Breast epithelium (tissue), 4 donors: Measurements from ENCODE around the gene SYNE1. TPM values are rescaled to one million over a fixed set of nuclear protein-coding genes. Genes with fewer than 3 reads are reported as not detected.

Experiments
- DNase-seq, 2 donors: peaks; one replicate each; pipeline ENCODE4 v3.0.0-alpha.2; 2019; ENCODE audit warnings: low spot score in 2 of 2
- H3K27ac ChIP-seq, 2 donors: fragments of 200-600 bp; sonication (generic) in 1 of 2; one replicate each; pipeline ENCODE4 v1.5.1; 2016 to 2019; ENCODE audit warnings: mild to moderate bottlenecking in 1 of 2
- H3K27me3 ChIP-seq, 2 donors: fragments of 200-600 bp; sonication (generic) in 1 of 2; one replicate each; pipeline versions ENCODE4 v1.5.1 to v1.6.0; 2017 to 2019; ENCODE audit warnings: control low read depth in 1 of 2, mild to moderate bottlenecking in 1 of 2
- H3K36me3 ChIP-seq: fragments of 200-600 bp; one replicate; pipeline ENCODE4 v1.5.1; 2019
- H3K4me1 ChIP-seq, 2 donors: fragments of 200-600 bp; sonication (generic); one replicate each; pipeline ENCODE4 v1.5.1; 2016 to 2019; ENCODE audit warnings: control low read depth in 1 of 2
- H3K4me3 ChIP-seq, 3 donors: fragments of 200-600 bp; sonication (generic); 1 replicate in 2 of 3; 2 replicates in 1 of 3; pipeline ENCODE4 v1.5.1; 2016 to 2019; ENCODE audit warnings: mild to moderate bottlenecking in 3 of 3, moderate library complexity in 2 of 3
- H3K9me3 ChIP-seq, 2 donors: fragments of 200-600 bp; sonication (generic) in 1 of 2; one replicate each; pipeline ENCODE4 v1.5.1; 2016 to 2019; ENCODE audit warnings: control low read depth in 1 of 2
- POLR2A ChIP-seq: fragments of 450-650 bp; IDR thresholded peaks from one replicate; pipeline ENCODE4 v1.6.1; 2016; ENCODE audit warnings: antibody characterized with exemption, mild to moderate bottlenecking, moderate library complexity
- POLR2AphosphoS5 ChIP-seq, 3 donors: sonication (generic); formaldehyde crosslinking; IDR thresholded peaks; one replicate each; pipeline ENCODE4 v1.6.1; 2017; ENCODE audit warnings: antibody characterized with exemption in 3 of 3
- intact Hi-C: fragments of 100-400 bp; cut with DNase I; formaldehyde crosslinking; loops from one replicate; pipeline ENCODE4 v1.15.1; 2023; ENCODE audit warnings: low total_unique reads
- total RNA-seq, 3 donors: library from RNA; depleted of rRNA; stranded (reverse); fragments of >200 nt; gene quantifications; one replicate each; pipeline ENCODE4 v1.1.0, GENCODE V29; 2016
- TF ChIP-seq, protein P1 (sequence below), 3 donors: fragments of 450-650 bp; IDR thresholded peaks; one replicate each; pipeline ENCODE4 v1.5.1; 2016 to 2017; ENCODE audit warnings: antibody characterized with exemption in 3 of 3, mild to moderate bottlenecking in 3 of 3, moderate library complexity in 3 of 3

SYNE1 gene
- total RNA-seq, 3 donors from 2014 or later: 80.9 to 106 (median 95.7) TPM

DNA sequence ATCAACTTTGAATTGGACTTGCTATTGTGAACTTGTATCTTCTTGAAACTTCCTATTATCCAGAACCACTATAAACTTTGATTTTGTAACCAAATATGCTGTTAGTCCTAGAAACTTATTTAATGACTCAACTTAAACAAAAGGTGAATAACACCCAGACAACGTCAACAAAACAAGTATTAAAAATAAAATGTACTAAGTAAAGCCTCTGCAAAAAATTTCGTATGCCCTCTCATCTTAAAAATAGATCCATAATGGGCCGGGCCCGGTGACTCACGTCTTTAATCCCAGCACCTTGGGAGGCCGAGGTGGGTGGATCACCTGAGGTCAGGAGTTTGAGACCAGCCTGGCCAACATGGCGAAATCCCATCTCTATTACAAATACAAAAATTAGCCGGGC is 428.0 kb downstream of the SYNE1 start:
- H3K27ac ChIP-seq: no peak overlapping the region
- H3K36me3 ChIP-seq: peaks cover 16% of the 10 kb centered on the region
- no peak for DNase-seq
- no peak overlapping the region for H3K4me3 ChIP-seq
- H3K4me1 ChIP-seq: no peaks in the 10 kb centered on the region
- H3K9me3 ChIP-seq: no peaks in the 10 kb centered on the region
- H3K27me3 ChIP-seq: no peaks in the 10 kb centered on the region
- TF ChIP-seq, protein P1, sequence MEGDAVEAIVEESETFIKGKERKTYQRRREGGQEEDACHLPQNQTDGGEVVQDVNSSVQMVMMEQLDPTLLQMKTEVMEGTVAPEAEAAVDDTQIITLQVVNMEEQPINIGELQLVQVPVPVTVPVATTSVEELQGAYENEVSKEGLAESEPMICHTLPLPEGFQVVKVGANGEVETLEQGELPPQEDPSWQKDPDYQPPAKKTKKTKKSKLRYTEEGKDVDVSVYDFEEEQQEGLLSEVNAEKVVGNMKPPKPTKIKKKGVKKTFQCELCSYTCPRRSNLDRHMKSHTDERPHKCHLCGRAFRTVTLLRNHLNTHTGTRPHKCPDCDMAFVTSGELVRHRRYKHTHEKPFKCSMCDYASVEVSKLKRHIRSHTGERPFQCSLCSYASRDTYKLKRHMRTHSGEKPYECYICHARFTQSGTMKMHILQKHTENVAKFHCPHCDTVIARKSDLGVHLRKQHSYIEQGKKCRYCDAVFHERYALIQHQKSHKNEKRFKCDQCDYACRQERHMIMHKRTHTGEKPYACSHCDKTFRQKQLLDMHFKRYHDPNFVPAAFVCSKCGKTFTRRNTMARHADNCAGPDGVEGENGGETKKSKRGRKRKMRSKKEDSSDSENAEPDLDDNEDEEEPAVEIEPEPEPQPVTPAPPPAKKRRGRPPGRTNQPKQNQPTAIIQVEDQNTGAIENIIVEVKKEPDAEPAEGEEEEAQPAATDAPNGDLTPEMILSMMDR (IDR thresholded peaks at IDR 0.05): no peak
- no peak for TF ChIP-seq POLR2AphosphoS5 (IDR thresholded peaks at IDR 0.05)
- TF ChIP-seq POLR2A: no peak
- intact Hi-C loops: no loop called here

DNA sequence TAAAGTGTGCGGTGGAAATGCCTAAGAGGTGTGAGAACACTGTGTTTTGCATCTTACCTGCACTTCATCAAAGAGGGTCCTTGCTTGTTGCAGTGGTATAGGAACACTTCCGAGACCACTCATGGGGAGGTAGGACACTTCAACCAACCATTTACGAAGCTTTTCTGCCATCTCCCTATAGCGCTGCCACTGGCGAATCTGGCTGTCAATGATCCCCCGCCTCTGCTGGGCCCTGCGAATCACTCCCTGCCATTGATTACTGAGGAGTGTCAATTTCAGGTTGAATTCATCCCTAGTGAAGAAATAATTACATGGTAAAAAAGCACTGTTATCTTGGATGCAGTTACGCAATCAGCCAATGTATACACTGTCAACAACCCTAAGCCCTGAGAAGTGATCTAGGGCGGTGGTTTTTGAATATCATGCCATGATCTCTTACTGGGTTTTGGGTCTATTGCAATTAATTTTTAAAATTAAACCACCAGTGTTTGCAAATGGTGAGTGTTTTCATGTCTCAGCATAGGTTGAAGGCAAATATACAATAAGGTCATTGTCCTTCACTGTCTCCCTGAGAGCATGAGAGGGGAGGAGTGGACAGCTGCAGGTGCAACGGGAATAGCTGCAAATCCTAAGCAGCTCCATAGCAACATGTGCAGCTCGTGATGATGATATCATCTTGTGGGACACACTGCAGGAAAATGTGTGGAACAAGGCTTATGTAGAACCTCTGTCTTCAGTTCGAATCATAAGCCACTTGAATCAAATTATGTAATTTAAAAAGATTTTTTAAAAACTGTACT is 429.0 kb downstream of the SYNE1 start:
- no peak for DNase-seq
- Histone ChIP-seq H3K4me3 (no peak overlapping the region), H3K27ac (no peak overlapping the region), H3K27me3 (no peaks in the 10 kb centered on the region), H3K36me3 (peaks cover 16% of the 10 kb centered on the region), H3K4me1 (no peaks in the 10 kb centered on the region), H3K9me3 (no peaks in the 10 kb centered on the region)
- intact Hi-C loops: no loop called here
- TF ChIP-seq POLR2AphosphoS5 (IDR thresholded peaks at IDR 0.05) (no peak), POLR2A (no peak)
- TF ChIP-seq, protein P1 (IDR thresholded peaks at IDR 0.05): no peak

DNA sequence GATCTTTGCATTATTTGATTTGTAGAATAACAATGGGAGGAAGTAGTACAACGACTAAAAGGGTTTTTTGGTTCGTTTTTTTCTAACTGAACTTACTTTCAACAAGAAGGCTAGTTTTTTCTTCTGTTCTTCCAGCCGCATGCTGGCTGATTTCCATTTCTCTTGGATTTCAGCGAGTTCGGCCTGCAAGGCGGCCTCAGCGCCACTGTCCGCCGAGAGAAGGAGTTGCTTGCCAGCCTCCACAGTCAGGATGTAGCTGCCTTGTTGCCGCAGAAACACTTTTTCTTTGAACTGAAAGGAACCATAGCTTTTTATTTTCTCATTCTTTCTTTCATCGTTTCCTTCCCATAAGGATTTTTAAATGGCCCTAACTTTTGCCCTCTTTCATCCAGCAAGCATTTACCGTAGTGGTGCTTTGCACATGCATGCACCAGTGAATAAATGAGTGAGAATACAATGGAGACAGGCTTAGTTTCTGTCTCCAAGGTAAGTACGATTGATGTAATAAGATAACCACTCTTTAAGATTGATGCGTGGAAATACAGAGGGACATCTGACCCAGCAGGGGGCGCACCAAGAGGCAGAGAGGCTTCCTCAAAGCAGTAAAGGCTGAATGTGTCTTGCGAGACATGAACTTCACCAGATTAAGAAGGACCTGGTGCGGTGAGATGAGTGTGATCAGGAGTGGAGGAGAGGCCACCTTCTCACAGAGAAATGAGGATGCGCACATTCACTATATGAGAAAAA is 430.9 kb downstream of the SYNE1 start:
- DNase-seq: no peak
- peaks cover 16% of the 10 kb centered on the region for H3K36me3 ChIP-seq
- H3K27ac ChIP-seq: no peak overlapping the region

DNA sequence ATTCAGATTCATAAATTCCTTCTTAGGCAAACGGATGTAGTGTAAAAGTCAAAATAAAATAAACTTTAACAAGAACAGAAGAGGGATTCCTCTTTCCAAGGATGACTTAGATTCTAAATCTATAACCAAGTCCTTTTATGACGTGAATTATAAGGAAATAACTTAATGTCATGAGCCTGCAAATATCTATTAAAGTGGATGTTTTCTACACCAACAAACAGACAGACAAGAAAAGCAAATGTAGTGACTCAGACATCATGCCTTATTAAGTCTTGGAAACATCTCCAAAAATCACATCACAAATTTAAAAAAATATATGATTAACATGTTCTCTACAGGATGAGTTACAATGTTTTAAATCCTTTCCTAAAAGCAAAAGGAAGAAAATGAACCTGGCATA is 432.6 kb downstream of the SYNE1 start:
- H3K27me3 ChIP-seq: no peaks in the 10 kb centered on the region
- H3K36me3 ChIP-seq: peaks cover 16% of the 10 kb centered on the region
- no peaks in the 10 kb centered on the region for H3K4me1 ChIP-seq
- no peaks in the 10 kb centered on the region for H3K9me3 ChIP-seq
- H3K27ac ChIP-seq: no peak overlapping the region
- TF ChIP-seq POLR2AphosphoS5 (IDR thresholded peaks at IDR 0.05) (no peak), POLR2A (no peak)
- TF ChIP-seq, protein P1 (IDR thresholded peaks at IDR 0.05): no peak
- no peak for DNase-seq
- intact Hi-C loops: no loop called here
- H3K4me3 ChIP-seq: no peak overlapping the region

More for the DNA sequence above, 430.9 kb downstream of the SYNE1 start:
- no peaks in the 10 kb centered on the region for H3K27me3 ChIP-seq
- H3K4me3 ChIP-seq: no peak overlapping the region
- intact Hi-C loops: no loop called here
- H3K9me3 ChIP-seq: no peaks in the 10 kb centered on the region
- no peaks in the 10 kb centered on the region for H3K4me1 ChIP-seq
- TF ChIP-seq, protein P1 (IDR thresholded peaks at IDR 0.05): peak in 1 of 3 donors; percentile 10
- TF ChIP-seq POLR2A: no peak
- TF ChIP-seq POLR2AphosphoS5 (IDR thresholded peaks at IDR 0.05): no peak

DNA sequence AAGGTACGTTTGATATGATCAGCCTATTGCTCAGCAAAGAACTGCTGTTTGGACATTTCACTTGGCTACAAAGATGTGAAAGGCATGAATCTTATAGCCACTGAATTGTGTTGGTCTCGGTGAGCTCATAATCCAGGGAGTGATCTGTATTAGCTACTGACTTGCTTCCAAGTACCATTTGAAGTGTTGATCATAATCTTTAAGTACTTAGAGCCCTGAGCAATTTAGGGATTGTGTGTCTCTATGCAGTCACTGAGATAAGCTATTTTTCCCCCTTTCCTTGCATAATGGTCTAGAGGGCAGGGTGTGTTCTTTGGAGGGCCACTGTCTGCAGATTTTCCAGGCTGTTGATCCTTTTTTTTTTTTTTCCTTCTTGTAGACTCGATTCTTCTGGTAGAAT is 436.0 kb downstream of the SYNE1 start:
- peaks cover 2% of the 10 kb centered on the region for H3K36me3 ChIP-seq
- H3K27ac ChIP-seq: no peak overlapping the region
- H3K27me3 ChIP-seq: no peaks in the 10 kb centered on the region
- no peaks in the 10 kb centered on the region for H3K4me1 ChIP-seq
- intact Hi-C loops: no loop called here
- DNase-seq: no peak
- H3K9me3 ChIP-seq: no peaks in the 10 kb centered on the region
- no peak overlapping the region for H3K4me3 ChIP-seq
- TF ChIP-seq POLR2A: no peak
- TF ChIP-seq POLR2AphosphoS5 (IDR thresholded peaks at IDR 0.05): no peak
- TF ChIP-seq, protein P1 (IDR thresholded peaks at IDR 0.05): no peak
